Kidney epithelial cell (primary cell): ENCODE results near the gene B3GNT9. TPM values are rescaled to one million over a fixed set of nuclear protein-coding genes. Genes with fewer than 3 reads are reported as not detected.

ENCODE experiments used
- DNase-seq: peaks from one replicate; pipeline ENCODE4 v3.0.0-alpha.2; 2010; ENCODE audit warnings: low read depth
- H3K27me3 ChIP-seq: 2 replicates; pipeline ENCODE4 v1.6.0; 2011; ENCODE audit warnings: low read length; ENCODE audit not compliant: control insufficient read depth, insufficient read depth
- H3K36me3 ChIP-seq: 2 replicates; pipeline ENCODE4 v1.5.1; 2011; ENCODE audit warnings: low read length; ENCODE audit not compliant: control insufficient read depth, insufficient read depth
- H3K4me3 ChIP-seq: 2 replicates; pipeline ENCODE4 v1.5.1; 2011; ENCODE audit warnings: low read depth, mild to moderate bottlenecking, control low read depth, low read length
- total RNA-seq: library from RNA; depleted of rRNA; stranded (reverse); fragments of >200 nt; gene quantifications from 2 replicates; pipeline ENCODE4 v1.2.3, GENCODE V29; 2015
- TF ChIP-seq, protein P1 (sequence below): IDR thresholded peaks from 2 replicates; pipeline ENCODE4 v1.5.1; 2011; ENCODE audit warnings: mild to moderate bottlenecking, moderate library complexity, low read length, control low read depth, inconsistent platforms; ENCODE audit not compliant: insufficient read depth, poor library complexity, severe bottlenecking

B3GNT9 gene
- total RNA-seq, 1 donor from 2014 or later = 2.4 TPM

DNA sequence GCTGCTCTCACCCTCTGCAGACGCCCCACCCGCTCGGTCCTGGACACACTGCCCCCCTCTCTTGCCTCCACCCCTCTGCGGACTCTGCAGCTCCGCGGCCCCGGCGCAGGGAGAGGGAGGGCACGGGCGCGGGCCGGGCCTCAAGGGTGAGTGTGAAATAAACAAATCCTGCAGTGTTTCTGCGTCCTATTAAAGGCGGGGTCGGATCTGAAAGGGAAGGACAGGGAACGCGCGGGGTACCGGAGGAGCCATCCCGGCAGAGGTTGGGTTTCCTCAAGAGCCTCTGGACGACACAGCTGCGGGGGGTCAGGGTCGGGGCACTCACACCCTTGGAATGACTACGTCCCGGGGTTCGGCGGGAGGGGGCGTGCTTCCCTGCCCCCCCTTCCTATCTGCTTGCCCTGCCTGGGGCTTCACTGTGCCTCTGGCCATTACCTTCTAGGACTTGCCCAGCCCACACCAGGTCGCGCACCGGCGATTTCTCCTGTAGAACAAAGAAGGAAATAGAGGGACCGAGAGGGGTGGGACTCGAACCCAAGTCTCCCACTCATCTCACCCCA is 13.3 kb upstream of the B3GNT9 start:
- DNase-seq = no peak
- TF ChIP-seq, protein P1, sequence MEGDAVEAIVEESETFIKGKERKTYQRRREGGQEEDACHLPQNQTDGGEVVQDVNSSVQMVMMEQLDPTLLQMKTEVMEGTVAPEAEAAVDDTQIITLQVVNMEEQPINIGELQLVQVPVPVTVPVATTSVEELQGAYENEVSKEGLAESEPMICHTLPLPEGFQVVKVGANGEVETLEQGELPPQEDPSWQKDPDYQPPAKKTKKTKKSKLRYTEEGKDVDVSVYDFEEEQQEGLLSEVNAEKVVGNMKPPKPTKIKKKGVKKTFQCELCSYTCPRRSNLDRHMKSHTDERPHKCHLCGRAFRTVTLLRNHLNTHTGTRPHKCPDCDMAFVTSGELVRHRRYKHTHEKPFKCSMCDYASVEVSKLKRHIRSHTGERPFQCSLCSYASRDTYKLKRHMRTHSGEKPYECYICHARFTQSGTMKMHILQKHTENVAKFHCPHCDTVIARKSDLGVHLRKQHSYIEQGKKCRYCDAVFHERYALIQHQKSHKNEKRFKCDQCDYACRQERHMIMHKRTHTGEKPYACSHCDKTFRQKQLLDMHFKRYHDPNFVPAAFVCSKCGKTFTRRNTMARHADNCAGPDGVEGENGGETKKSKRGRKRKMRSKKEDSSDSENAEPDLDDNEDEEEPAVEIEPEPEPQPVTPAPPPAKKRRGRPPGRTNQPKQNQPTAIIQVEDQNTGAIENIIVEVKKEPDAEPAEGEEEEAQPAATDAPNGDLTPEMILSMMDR = no peak
- peaks cover 61% of the 10 kb centered on the region for H3K27me3 ChIP-seq
- H3K4me3 ChIP-seq = peak overlapping the region; percentile 5
- H3K36me3 ChIP-seq = peaks cover 1% of the 10 kb centered on the region

DNA sequence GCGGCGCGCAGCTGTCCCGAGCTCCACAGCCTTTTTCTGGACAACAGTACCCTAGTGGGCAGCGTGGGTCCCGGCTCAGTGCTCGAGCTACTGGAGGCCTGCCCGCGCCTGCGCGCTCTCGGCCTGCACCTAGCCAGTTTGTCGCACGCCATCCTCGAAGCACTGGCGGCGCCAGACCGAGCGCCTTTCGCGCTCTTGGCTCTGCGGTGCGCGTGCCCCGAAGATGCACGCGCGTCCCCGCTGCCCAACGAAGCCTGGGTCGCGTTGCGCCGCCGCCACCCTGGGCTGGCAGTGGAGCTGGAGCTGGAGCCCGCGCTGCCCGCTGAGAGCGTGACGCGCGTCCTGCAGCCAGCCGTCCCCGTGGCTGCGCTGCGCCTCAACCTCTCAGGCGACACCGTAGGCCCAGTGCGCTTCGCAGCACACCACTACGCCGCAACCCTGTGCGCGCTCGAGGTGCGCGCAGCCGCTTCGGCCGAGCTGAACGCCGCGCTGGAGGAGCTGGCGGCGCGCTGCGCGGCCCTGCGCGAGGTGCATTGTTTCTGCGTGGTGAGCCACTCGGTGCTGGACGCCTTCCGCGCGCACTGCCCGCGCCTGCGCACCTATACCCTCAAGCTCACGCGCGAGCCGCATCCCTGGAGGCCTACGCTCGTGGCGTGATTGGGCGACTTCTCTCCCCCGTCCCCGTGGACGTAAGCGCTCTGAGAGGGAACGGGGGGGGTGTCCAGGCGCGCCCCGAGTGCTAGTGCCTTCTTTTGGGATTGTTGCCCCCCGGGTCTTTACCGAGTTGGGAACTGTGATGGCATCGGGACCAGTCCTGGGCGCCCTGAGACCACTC is 12.6 kb upstream of the B3GNT9 start:
- Histone ChIP-seq H3K27me3 (peaks cover 64% of the 10 kb centered on the region), H3K36me3 (peaks cover 1% of the 10 kb centered on the region), H3K4me3 (peak overlapping the region; percentile 10)
- TF ChIP-seq, protein P1 = no peak
- no peak for DNase-seq

DNA sequence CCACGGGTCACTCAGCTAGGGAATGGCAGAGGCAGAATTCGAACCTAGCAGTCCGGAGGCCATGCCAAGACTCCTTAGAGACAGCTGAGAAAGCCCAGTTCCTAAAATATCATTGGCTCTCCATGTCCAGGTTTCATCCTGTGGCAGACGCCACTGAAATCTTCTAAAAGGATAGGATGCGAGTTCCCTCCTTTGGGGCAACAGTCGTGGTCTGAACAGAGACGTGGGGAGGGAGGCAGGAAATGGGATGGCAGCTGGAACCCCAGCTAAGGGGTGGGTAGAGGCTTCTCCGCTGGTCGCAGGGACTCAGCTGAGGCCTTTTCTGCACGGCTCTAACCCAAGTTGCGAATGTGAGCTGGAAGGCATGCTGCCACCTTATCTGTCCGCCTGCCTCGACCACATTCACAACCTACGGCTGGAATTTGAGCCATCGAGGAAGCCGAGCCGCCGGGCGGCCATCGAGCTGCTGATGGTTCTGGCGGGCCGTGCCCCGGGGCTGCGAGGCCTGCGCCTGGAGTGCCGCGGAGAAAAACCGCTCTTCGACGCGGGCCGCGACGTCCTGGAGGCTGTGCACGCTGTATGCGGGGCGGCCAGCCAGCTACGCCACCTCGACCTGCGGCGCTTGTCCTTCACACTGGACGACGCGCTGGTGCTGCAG is 11.8 kb upstream of the B3GNT9 start:
- peaks cover 67% of the 10 kb centered on the region for H3K27me3 ChIP-seq
- H3K4me3 ChIP-seq = no peak overlapping the region
- peaks cover 1% of the 10 kb centered on the region for H3K36me3 ChIP-seq
- DNase-seq = no peak
- TF ChIP-seq, protein P1 = no peak

DNA sequence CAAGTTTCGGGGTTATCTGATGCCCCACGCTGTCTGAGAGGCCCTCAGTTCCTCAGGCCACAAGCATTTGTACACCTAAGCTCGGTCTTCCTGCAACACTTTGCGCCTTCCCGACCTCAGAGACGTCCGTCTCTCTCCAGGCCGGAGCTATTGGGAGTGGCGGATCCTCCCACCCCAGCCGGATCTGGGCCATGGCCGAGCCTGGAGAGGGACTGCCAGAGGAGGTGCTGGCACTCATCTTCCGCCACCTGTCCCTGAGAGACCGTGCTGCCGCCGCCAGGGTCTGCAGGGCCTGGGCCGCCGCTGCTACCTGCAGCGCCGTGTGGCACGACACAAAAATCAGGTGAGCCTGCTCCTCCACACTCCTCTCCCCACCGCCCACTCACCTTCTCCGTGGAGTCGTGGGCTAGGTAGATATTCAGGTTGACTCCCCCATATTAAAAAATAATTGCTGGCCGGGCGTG is 10.8 kb upstream of the B3GNT9 start:
- TF ChIP-seq, protein P1 = no peak
- Histone ChIP-seq H3K36me3 (peaks cover 1% of the 10 kb centered on the region), H3K27me3 (peaks cover 60% of the 10 kb centered on the region), H3K4me3 (no peak overlapping the region)
- no peak for DNase-seq

DNA sequence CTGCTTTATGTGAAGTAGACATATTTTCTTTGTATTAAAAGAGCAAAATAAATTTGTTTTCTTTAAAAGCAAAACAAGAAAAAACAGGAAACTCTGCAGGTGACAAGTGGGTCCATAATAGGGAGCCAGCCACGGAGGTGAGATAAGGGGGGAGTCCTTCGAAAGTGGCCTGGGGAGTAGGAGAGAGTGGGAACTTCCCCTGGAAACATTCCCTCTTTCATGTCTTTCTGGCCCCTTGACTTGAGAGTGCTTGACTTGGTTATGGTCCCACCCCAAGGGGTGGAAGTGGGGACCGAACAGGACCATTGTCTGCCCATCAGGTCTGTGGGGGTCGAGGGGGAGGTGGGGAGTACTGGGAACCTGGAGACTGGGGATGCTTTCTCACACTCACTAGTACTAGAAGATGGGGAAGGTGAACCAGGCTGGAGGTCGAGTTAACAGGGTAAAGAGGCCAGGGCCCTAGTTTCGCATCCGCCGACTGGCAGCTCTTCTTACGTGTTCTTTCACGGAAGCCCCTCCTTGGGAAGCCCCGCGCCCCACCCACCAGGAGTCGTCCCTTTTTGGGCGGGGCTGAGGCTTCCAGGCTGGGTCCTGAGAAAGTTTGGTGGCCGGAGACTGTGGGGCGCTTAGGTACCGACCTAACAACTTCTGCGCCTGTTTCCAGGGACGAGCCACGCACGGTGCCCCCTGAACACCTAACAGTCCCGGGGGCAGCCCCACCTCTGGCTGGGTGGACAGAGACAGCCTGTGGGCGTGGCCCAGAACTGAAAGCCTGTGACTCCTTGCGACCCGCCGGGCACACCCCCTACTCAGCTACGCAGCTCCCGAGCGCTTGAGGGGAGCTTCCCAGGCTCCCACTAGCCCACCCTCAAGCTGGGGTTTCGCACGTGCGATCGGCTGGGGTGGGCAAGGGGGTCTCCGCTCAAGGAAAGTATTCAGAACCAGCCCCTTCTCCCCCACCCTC is 8.1 kb upstream of the B3GNT9 start:
- H3K27me3 ChIP-seq = peaks cover 61% of the 10 kb centered on the region
- no peak for DNase-seq
- H3K4me3 ChIP-seq = peak overlapping the region; percentile 89
- TF ChIP-seq, protein P1 = no peak
- H3K36me3 ChIP-seq = peaks cover 1% of the 10 kb centered on the region
